Jurkat, Clone E6-1 (cell line): ENCODE data around the gene FGFRL1.

Experiments
- DNase-seq: peaks from one replicate; pipeline ENCODE4 v3.0.0-alpha.2; 2011; ENCODE audit warnings: low read depth, low spot score
- H3K4me3 ChIP-seq: 2 replicates; pipeline ENCODE4 v1.5.1; 2011; ENCODE audit warnings: mild to moderate bottlenecking, low read length, control low read depth, moderate library complexity

FGFRL1 gene

DNA sequence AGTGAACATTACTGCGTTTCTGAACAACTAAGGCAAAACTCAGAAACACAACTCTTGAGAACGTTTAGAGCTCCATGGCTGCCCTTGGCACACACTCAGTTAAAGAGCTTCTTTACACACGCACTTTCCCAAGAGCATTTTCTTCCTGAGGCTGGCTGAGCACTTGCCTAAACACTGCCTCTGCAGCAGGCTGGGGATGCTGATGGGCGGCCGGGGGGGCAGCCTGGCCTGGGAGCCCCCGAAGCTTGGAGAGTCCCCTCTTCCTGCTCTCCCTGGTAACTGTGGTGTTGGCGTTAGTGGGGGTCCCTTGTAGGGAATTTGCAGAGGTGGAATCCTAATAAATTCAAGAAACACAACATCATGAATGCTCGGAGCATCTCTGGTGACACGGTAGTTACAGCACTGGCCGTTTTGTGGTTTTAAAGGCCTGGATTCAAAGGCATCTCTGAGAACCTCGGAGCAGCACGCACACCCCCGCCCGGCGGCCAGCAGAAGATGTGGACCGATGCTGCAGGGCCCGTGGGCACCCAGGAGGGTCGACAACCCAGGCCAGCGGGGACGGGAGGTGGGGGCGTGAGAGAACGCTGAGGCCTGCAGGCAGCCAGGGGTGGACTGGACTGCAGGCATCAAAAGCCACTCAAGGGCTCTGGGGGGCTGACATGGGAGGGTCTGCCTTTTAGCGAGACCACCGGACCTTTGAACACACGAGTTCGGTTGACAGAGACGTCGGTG is 45.4 kb downstream of the FGFRL1 start:
- DNase-seq, result no peak
- H3K4me3 ChIP-seq, result no peak overlapping the region

DNA sequence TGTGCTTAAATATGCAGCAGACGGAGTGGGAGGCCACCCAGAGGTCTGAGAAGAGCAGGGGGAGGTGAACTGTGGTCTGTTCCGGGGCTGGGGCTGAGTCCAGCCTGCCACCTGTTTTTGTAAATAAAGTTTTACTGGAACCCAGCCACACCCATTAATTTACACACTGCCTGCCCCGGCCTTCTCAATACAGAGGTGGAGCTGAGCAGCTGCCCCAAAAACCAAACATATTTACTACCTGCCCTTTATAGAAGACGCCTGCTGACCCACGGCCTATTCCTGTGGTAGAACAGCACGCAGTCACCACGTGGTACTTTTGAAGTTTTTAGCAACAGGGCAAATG is 45.9 kb downstream of the FGFRL1 start:
- DNase-seq, result no peak
- H3K4me3 ChIP-seq, result no peak overlapping the region

DNA sequence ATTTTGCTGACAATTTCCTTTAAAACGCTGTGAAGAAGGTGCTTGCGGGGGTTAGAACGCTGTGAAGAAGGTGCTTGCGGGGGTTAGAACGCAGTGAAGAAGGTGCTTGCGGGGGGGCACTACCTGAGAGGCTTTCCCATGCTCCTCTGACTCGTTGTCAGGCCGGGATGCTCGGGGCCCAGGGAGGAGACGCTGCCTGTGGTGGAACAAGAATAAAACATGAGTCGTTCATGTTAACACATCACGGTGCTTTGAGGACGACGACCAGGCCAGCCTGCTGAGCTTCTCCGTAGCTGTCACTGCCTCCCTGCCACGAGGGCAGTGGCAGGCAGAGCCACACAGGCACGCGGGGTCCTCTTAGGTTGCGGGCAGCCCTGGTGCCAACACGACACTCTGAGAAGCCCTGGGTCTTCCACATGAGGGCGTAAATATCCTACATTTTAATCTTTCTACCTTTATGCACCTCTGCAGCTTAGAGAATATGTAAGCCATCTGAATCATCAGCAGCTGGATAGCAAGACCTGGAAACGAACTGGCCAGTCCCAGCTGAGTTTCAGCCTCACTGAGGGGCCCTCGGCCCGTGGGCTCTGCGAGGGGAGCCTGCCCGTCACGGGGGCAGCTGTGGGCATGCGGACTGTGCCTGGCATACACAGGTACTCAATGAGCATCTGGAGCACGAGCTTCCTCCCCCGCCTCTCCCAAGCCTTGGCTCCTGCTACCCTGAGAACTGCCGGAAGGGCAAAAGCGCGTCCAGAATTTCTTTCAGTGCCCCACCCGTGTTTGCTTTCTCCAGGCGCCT is 47.0 kb downstream of the FGFRL1 start:
- H3K4me3 ChIP-seq, result no peak overlapping the region
- DNase-seq, result no peak

DNA sequence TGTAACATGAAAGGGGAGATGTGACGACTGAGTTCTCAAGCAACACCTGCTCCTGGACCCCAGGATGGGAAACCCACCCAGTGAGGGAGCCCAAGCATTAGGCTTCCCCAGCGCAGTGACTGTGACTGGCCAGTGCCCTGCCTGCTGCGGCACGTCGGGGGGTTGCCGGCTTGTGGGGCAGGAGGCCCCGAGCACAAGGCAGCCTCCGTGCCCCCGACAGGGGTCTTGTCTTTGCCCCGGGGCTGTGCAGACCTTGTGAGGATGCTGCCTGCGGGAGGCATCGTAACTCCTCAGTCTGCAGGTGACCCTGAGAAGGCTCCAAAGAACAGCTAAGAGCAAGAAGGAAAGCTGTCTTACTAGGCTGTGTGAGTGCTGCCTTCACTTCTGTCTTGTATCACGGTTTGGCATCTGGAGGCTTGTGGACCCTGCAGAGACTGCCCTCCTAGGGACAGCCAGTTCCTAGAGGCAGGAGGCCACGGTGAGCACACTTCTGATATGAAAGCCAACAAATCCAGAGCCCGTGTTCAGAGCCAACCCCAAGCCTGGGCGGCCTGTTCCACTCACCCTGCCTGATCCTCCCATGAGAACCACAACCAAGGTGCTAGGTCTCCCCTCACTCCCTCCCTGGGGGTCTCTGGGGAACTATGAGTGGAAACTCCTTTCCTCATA is 47.7 kb downstream of the FGFRL1 start:
- no peak for DNase-seq
- no peak overlapping the region for H3K4me3 ChIP-seq

DNA sequence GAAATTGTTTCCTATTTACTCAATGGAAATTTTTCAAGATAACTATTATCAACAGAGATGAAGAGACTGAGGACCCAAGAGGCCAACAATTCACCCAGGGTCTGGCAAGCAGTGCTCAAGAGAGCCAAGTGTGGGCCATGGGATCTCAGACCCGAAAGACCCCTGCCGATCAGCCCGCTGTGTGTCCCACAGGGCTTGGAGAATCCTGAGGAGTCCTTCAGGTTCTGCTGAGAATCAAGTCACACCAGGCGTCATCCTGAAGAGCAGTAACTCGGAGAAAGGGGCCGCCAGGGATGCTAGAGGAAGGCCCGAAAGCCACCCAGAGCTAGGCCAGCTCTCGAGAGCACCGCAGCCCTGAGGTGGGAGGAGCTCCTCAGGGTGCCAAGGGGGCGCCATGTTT is 48.7 kb downstream of the FGFRL1 start:
- DNase-seq, result no peak

DNA sequence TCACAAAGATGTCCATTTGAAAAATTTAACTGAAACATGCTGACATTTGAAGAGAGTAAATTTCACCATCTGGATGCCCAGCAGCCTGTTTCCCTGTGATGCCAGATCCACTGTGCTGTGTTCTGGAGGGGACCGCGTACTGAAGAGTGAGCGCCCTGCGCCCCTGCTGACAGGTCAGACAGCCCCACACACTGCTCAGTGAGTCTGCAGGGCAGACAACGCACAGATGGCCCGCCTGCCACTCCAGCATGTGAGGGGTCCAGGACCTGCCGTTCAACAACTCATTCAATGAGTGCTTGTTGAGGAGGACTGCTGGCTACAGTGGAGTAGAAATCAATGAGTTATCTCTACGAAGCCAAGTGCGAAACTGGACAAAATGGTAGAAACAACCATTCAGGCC is 49.2 kb downstream of the FGFRL1 start:
- H3K4me3 ChIP-seq, result no peak overlapping the region
- DNase-seq, result no peak

More for the DNA sequence above, 48.7 kb downstream of the FGFRL1 start:
- no peak overlapping the region for H3K4me3 ChIP-seq

GRCh38 chr4:1061056-1061700 is 49.8 kb downstream of the FGFRL1 start:
- H3K4me3 ChIP-seq, result no peak overlapping the region
- DNase-seq, result no peak

DNA sequence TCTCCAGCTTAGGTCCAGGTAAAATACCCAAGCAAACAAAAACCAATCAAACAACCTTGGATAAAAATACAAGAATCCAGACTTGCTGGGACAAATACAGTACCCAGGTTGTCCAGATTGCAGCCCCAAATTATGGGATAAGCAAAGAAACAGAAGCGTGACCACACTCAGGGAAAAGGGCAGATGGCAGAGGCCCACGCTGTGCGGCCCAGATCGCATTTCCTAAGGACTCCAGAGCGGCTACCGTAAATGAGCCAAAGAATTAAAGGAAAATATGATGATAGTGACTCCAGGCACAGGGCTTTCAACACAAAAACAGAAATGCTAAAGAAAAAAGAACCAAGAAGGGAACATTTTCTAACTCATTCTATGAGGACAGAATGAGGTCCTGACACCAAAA is 50.3 kb downstream of the FGFRL1 start:
- H3K4me3 ChIP-seq, result no peak overlapping the region
- DNase-seq, result no peak

DNA sequence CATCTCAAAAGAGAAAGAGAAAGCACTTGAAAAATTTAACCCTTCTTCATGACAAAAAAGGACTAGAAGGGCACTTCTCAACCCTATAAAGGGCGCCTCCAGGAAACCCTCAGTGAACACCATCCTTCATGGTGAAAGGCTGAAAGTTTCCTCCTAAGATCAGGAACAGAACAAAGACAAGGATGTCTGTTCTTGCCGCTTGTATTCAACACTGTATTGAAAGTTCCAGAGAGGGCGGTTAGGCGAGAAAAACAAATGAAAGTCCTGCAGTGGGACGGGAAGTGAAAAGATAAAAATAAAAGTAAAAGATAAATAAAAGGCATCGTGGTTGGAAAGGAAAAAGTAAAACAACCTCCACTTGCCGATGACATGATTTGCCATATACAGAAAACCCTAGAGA is 51.0 kb downstream of the FGFRL1 start:
- no peak for DNase-seq
- H3K4me3 ChIP-seq, result no peak overlapping the region

GRCh38 chr4:1065732-1066131 is 54.3 kb downstream of the FGFRL1 start:
- no peak overlapping the region for H3K4me3 ChIP-seq
- no peak for DNase-seq

DNA sequence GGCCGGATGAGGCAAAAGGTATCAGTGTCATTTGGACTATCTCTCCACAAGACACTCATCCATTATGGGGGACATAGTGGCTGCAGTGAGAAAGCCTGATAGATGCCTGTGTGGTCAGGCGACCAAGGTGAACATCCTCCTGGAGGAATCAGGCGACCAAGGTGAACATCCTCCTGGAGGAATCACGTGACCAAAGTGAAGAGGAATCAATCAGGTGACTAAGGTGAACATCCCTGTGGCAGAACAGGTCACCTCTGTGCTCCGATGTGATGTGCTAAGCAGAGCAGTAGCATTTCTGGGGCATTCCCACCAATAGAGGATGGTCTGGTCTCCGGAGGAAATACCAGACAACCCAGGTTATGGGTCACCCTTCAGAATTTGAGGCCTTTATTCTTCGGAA is 58.0 kb downstream of the FGFRL1 start:
- H3K4me3 ChIP-seq, result no peak overlapping the region
- DNase-seq, result no peak

DNA sequence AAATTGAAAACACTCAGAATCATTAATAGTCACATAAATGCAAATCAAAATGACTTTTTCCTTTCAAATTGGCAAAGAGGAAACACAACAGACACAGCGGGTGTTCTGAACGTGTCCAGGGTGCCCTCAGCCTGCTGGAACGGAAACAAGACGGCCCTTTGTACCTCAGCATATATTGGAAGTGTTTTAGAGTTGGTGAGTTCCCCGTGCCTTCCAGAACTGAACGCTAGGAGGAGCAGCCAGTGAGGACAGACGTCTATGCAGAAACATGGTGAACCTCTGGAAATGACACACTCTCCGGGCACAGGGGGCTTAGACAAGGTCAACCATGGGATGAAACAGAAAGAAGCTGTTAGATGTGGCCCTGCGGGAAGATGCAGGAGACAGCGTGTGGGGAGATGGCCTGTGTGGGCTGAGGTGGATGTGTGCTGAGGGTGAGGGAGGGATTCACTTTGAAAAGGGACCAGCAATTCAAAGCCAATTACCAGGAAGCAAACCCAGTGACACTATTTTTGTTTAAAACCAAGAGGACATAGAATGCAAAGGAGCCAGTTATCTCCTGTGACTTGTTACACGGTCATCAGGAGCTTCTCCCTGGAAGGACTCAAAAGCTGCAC is 61.5 kb downstream of the FGFRL1 start:
- peak; percentile 78 for DNase-seq
- no peak overlapping the region for H3K4me3 ChIP-seq

- DNase-seq, result no peak
- no peak overlapping the region for H3K4me3 ChIP-seq
These were observed 62.7 kb downstream of the FGFRL1 start for GRCh38 chr4:1074077-1074476.

GRCh38 chr4:1075225-1075624 is 63.8 kb downstream of the FGFRL1 start:
- no peak overlapping the region for H3K4me3 ChIP-seq
- DNase-seq, result no peak

DNA sequence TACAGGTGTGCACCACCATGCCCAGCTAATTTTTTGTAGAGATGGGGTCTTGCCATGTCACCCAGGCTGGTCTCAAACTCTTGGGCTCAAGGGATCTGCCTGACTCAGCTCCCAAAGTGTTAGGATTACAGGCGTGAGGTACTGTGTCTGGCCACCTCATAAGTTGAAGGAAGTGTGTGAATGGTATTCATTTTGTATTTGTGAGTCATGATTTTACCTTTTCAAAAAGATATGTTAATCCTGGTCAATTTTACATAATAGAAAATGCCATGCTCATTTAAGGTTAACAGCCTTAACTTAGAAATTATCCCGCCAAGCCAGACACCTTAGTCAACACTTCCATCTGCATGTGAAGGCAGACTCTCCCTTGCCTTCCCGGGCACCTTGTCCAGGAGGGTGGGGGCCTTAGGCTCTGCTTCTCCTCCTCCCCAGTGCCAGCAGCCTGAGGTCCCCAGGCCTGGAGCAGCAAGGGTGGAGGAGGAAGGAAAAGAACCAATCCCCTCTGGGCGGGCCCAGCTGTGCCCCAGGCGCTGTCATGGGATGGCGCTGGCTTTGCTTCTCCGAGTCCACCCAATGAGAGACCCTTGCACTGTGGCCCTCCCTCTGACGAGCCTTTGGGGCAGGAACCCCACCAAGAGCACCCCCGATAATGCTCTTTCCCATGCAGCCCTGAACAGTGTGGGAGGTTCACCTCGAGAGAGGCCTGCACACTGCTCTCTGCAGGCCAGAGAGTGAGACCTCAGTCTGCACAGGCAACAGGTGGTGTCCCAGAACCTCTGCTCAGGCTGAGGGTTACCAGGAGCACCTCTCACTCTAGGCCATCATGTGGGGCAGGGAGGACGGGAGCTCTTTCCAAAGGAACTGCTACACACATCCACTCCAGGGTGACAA is 64.6 kb downstream of the FGFRL1 start:
- H3K4me3 ChIP-seq, result no peak overlapping the region
- no peak for DNase-seq
